ENCODE data around the gene KAT8.
"Not testable (repeated sequence)": the region's sequence is repeated elsewhere in the genome, so short reads cannot be mapped to it uniquely, and the experiment has no call there.

KAT8 gene

GRCh38 chr16:31157136-31157535 is 39.7 kb downstream of the KAT8 start:
- Histone ChIP-seq H3K27me3 (ENCODE audit: control insufficient read depth in 1 of 2, insufficient read depth in 2 of 2, low read length in 2 of 2) (peaks cover 0 to 2% of the 10 kb centered on the region in 2 donors), H3K4me1 (ENCODE audit: control insufficient read depth, insufficient read depth, low read length) (no peaks in the 10 kb centered on the region), H3K9ac (ENCODE audit: low read length in 2 of 2) (no peak overlapping the region), H3K9me3 (ENCODE audit: control insufficient read depth in 2 of 2, low read length in 2 of 2) (no peaks in the 10 kb centered on the region), H3K36me3 (ENCODE audit: control insufficient read depth in 2 of 2, insufficient read depth in 2 of 2, low read length in 2 of 2) (no peaks in the 10 kb centered on the region), H3K4me3 (ENCODE audit: low read length in 2 of 2) (no peak overlapping the region), H3K27ac (ENCODE audit: low read length) (no peak overlapping the region)

- H3K4me1 ChIP-seq (ENCODE audit: control insufficient read depth, insufficient read depth, low read length) = no peaks in the 10 kb centered on the region
- H3K9me3 ChIP-seq (ENCODE audit: control insufficient read depth in 2 of 2, low read length in 2 of 2) = no peaks in the 10 kb centered on the region
- no peaks in the 10 kb centered on the region for H3K36me3 ChIP-seq (ENCODE audit: control insufficient read depth in 2 of 2, insufficient read depth in 2 of 2, low read length in 2 of 2)
- H3K4me3 ChIP-seq (ENCODE audit: low read length in 2 of 2) = no peak overlapping the region
- no peaks in the 10 kb centered on the region for H3K27me3 ChIP-seq (ENCODE audit: control insufficient read depth in 1 of 2, insufficient read depth in 2 of 2, low read length in 2 of 2)
- no peak overlapping the region for H3K9ac ChIP-seq (ENCODE audit: low read length in 2 of 2)
- no peak overlapping the region for H3K27ac ChIP-seq (ENCODE audit: low read length)
These were observed 49.9 kb downstream of the KAT8 start for GRCh38 chr16:31167315-31167714.

DNA sequence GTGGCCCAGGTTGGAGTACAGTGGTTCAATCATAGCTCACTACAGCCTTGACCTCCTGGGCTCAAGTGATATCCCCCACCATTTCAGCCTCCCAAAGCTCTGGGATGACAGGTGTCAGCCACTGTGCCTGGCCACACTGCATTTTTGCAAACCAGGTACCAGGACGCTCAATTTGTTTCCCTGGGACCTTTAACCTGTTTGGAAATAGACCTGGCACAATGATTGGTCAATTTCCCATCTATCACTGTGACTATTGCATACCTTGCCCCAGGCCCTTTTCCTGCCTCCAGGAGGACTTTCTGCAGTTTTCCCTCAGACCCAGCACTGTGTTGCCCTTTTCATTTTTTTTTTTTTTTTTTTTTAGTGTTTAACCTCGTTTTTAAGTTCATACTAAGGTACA is 51.4 kb downstream of the KAT8 start:
- no peak overlapping the region for H3K4me3 ChIP-seq (ENCODE audit: low read length in 2 of 2)
- no peaks in the 10 kb centered on the region for H3K36me3 ChIP-seq (ENCODE audit: control insufficient read depth in 2 of 2, insufficient read depth in 2 of 2, low read length in 2 of 2)
- no peaks in the 10 kb centered on the region for H3K27me3 ChIP-seq (ENCODE audit: control insufficient read depth in 1 of 2, insufficient read depth in 2 of 2, low read length in 2 of 2)
- no peak overlapping the region for H3K9ac ChIP-seq (ENCODE audit: low read length in 2 of 2)
- H3K27ac ChIP-seq (ENCODE audit: low read length) = no peak overlapping the region
- no peaks in the 10 kb centered on the region for H3K9me3 ChIP-seq (ENCODE audit: control insufficient read depth in 2 of 2, low read length in 2 of 2)
- H3K4me1 ChIP-seq (ENCODE audit: control insufficient read depth, insufficient read depth, low read length) = no peaks in the 10 kb centered on the region

- not testable (repeated sequence) for H3K4me1 ChIP-seq (ENCODE audit: control insufficient read depth, insufficient read depth, low read length); H3K9ac ChIP-seq (ENCODE audit: low read length in 2 of 2); H3K9me3 ChIP-seq (ENCODE audit: control insufficient read depth in 2 of 2, low read length in 2 of 2); H3K4me3 ChIP-seq (ENCODE audit: low read length in 2 of 2); H3K36me3 ChIP-seq (ENCODE audit: control insufficient read depth in 2 of 2, insufficient read depth in 2 of 2, low read length in 2 of 2); H3K27ac ChIP-seq (ENCODE audit: low read length); H3K27me3 ChIP-seq (ENCODE audit: control insufficient read depth in 1 of 2, insufficient read depth in 2 of 2, low read length in 2 of 2)
These were observed 52.6 kb downstream of the KAT8 start for GRCh38 chr16:31170048-31170447.

DNA sequence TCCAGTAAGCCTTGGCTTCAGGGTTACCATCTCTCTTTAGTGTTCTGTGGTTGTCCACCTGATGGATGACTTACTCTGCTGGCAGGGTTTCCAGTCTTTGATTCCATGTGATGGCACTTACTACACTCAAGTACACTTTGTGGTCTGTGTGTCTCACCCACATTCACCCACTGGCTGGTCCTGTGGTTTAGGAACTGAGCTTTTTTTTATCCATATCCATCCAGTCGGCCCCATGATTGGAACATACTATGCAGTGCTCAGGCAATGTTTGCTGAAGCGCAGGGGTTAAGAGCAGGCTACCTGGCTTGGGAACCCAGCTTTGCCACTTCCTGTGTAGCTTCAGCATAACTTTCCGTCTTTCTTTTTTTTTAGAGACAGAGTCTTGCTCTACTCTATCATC is 59.7 kb downstream of the KAT8 start:
- peaks cover 20% of the 10 kb centered on the region for H3K4me1 ChIP-seq (ENCODE audit: control insufficient read depth, insufficient read depth, low read length)
- H3K27me3 ChIP-seq (ENCODE audit: control insufficient read depth in 1 of 2, insufficient read depth in 2 of 2, low read length in 2 of 2) = no peaks in the 10 kb centered on the region
- H3K9ac ChIP-seq (ENCODE audit: low read length in 2 of 2) = no peak overlapping the region
- no peaks in the 10 kb centered on the region for H3K9me3 ChIP-seq (ENCODE audit: control insufficient read depth in 2 of 2, low read length in 2 of 2)
- H3K36me3 ChIP-seq (ENCODE audit: control insufficient read depth in 2 of 2, insufficient read depth in 2 of 2, low read length in 2 of 2) = no peaks in the 10 kb centered on the region
- H3K4me3 ChIP-seq (ENCODE audit: low read length in 2 of 2) = no peak overlapping the region
- H3K27ac ChIP-seq (ENCODE audit: low read length) = no peak overlapping the region

DNA sequence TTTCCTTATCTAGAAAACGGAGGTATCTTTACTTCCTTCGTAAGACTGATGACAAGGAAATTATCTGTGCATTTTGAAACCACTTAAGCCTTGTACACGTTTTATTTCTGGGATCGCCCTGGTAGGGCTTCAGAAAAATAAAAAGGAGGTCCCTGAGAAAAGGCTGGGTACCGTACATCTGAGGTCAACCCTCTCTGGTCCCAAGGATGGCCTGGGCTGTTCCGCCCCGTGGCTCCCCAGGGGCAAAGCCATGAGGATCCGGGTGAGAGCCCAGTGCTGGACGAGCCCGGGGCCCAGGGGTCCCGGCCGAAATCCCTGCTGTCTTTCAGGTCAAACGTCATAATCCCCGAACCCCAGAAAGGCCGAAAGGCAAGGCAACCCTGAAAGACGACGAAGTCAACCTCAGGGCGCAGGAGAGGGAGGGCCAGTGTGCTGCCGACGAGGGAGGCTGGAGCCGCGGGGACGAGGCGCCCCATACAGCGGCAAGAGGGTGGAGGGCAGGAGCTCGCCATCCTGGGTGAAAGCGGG is 61.8 kb downstream of the KAT8 start:
- Histone ChIP-seq H3K9ac (ENCODE audit: low read length in 2 of 2) (peak overlapping the region; percentile 92 to 96), H3K4me3 (ENCODE audit: low read length in 2 of 2) (peak overlapping the region; percentile 92), H3K27me3 (ENCODE audit: control insufficient read depth in 1 of 2, insufficient read depth in 2 of 2, low read length in 2 of 2) (no peaks in the 10 kb centered on the region), H3K4me1 (ENCODE audit: control insufficient read depth, insufficient read depth, low read length) (peaks cover 36% of the 10 kb centered on the region), H3K9me3 (ENCODE audit: control insufficient read depth in 2 of 2, low read length in 2 of 2) (no peaks in the 10 kb centered on the region), H3K27ac (ENCODE audit: low read length) (peak overlapping the region; percentile 93), H3K36me3 (ENCODE audit: control insufficient read depth in 2 of 2, insufficient read depth in 2 of 2, low read length in 2 of 2) (peaks cover 13 to 14% of the 10 kb centered on the region in 2 donors)

DNA sequence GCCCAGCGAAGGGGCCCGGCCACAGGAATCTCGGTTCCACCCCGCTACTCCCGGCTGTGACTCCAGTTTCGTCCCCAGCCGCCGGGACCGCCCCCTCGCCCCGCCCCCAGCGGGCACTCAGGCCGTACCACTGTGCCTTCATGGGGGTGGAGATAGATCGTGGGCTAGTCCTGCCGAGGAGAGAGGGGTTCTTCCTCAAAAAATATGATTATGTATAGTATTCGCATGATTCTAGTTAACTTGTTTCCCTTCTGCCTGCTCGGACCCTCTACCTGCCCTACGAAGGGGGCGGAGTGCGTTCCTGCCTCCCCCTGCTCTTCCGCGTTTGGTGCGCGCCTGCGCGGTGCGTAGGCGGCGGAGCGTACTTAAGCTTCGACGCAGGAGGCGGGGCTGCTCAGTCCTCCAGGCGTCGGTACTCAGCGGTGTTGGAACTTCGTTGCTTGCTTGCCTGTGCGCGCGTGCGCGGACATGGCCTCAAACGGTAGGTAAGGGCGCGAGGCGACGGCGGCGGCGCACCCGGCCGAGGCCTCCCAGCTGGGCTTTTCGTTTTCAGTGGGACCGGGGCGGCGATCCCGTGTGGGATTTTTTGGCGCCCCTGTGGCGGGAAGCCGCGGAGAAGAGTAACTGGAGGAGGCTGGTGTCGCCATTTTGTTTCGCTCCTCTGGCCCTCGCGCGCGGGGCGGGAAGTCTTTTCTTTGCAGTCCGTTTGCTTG is 62.4 kb downstream of the KAT8 start, which contains the start of gene FUS:
FUS (plus strand) TSS at position 393 of the 713 bp plus-strand sequence; CDS start at position 469, 76 bp downstream.
- Histone ChIP-seq H3K27ac (ENCODE audit: low read length) (peak within 1 kb of the TSS; percentile 93), H3K4me1 (ENCODE audit: control insufficient read depth, insufficient read depth, low read length) (peaks cover 36% of the 10 kb centered on the region), H3K9ac (ENCODE audit: low read length in 2 of 2) (peak within 1 kb of the TSS; percentile 92 to 96), H3K4me3 (ENCODE audit: low read length in 2 of 2) (peak within 1 kb of the TSS; percentile 92), H3K36me3 (ENCODE audit: control insufficient read depth in 2 of 2, insufficient read depth in 2 of 2, low read length in 2 of 2) (peaks cover 13 to 16% of the 10 kb centered on the region in 2 donors), H3K9me3 (ENCODE audit: control insufficient read depth in 2 of 2, low read length in 2 of 2) (no peaks in the 10 kb centered on the region), H3K27me3 (ENCODE audit: control insufficient read depth in 1 of 2, insufficient read depth in 2 of 2, low read length in 2 of 2) (no peaks in the 10 kb centered on the region)
